H1 (cell line): ENCODE measurements around the gene ZFTA. TPM values are rescaled to one million over a fixed set of nuclear protein-coding genes. Genes with fewer than 3 reads are reported as not detected.

Source experiments
- CTCF ChIA-PET: fragments of 300-600 bp; sonication (Branson Sonifier 250); formaldehyde crosslinking; loops from one replicate; lab custom pipeline; 2021; ENCODE audit not compliant: partially characterized antibody; lab: Charles Lee
- POLR2A ChIA-PET: fragments of 300-600 bp; sonication (Branson Sonifier 250); formaldehyde crosslinking; loops from one replicate; lab custom pipeline; 2021; ENCODE audit warnings: inconsistent platforms; ENCODE audit not compliant: partially characterized antibody; lab: Charles Lee
- DNase-seq, 2 experiments: peaks; one replicate each; pipeline versions ENCODE4 v3.0.0 to v3.0.0-alpha.2; 2010 to 2022; ENCODE audit warnings: low spot score in 2 of 2, low read depth in 1 of 2, mixed read lengths in 1 of 2
- FAIRE-seq: peaks from 2 replicates; lab custom pipeline; 2011; peaks lifted over from hg19 to GRCh38; lab: Jason Lieb, UNC
- H2AFZ ChIP-seq: 2 replicates; pipeline ENCODE4 v1.8.1; 2012; ENCODE audit warnings: low read length, inconsistent platforms
- H2AK5ac ChIP-seq: 2 replicates; pipeline ENCODE4 v1.6.1; 2013; ENCODE audit warnings: low read depth, low read length
- H2BK120ac ChIP-seq: replicated peaks from 2 replicates; pipeline ENCODE3; 2013; ENCODE audit warnings: low read depth, low read length, inconsistent platforms
- H2BK12ac ChIP-seq: 2 replicates; pipeline ENCODE4 v1.6.1; 2013; ENCODE audit warnings: low read depth, low read length
- H2BK15ac ChIP-seq: 2 replicates; pipeline ENCODE4 v1.6.1; 2013; ENCODE audit warnings: low read length
- H2BK20ac ChIP-seq: 2 replicates; pipeline ENCODE4 v1.6.1; 2013; ENCODE audit warnings: low read length
- H2BK5ac ChIP-seq: 2 replicates; pipeline ENCODE4 v1.6.1; 2013; ENCODE audit warnings: low read depth, low read length
- H3K14ac ChIP-seq: 2 replicates; pipeline ENCODE4 v1.6.1; 2013; ENCODE audit warnings: inconsistent platforms; ENCODE audit not compliant: insufficient read length
- H3K18ac ChIP-seq: 2 replicates; pipeline ENCODE4 v1.6.1; 2013; ENCODE audit warnings: low read length; ENCODE audit errors: extremely low read depth
- H3K23ac ChIP-seq: 2 replicates; pipeline ENCODE4 v1.6.1; 2013; ENCODE audit warnings: inconsistent platforms; ENCODE audit not compliant: insufficient read length
- H3K23me2 ChIP-seq: 2 replicates; pipeline ENCODE4 v1.6.1; 2013; ENCODE audit warnings: low read depth, low read length
- H3K27ac ChIP-seq: 2 replicates; pipeline ENCODE4 v1.6.1; 2011; ENCODE audit warnings: low read depth, low read length, inconsistent platforms
- H3K27me3 ChIP-seq, 4 experiments: replicated peaks in 1 of 4; 1 replicate in 1 of 4; 2 replicates in 3 of 4; pipeline versions ENCODE4 v1.6.1 to v1.8.1; 2011 to 2013; ENCODE audit warnings: low read length in 3 of 4, mild to moderate bottlenecking in 3 of 4, inconsistent platforms in 2 of 4, mixed read lengths in 2 of 4, moderate library complexity in 1 of 4; ENCODE audit not compliant: control insufficient read depth in 3 of 4, insufficient read depth in 3 of 4; ENCODE audit errors: extremely low read depth in 1 of 4
- H3K36me3 ChIP-seq, 4 experiments: 2 replicates each; pipeline versions ENCODE4 v1.6.1 to v1.8.1; 2011 to 2013; ENCODE audit warnings: mild to moderate bottlenecking in 4 of 4, low read length in 3 of 4, moderate library complexity in 2 of 4, control low read depth in 1 of 4, inconsistent platforms in 1 of 4; ENCODE audit not compliant: insufficient read depth in 4 of 4, control insufficient read depth in 2 of 4
- H3K4ac ChIP-seq: replicated peaks from 2 replicates; pipeline ENCODE3; 2013; ENCODE audit warnings: low read length, low read depth, mixed read lengths, inconsistent platforms; ENCODE audit not compliant: insufficient read length
- H3K4me1 ChIP-seq, 4 experiments: replicated peaks in 1 of 4; 1 replicate in 1 of 4; 2 replicates in 3 of 4; pipeline versions ENCODE4 v1.6.1 to v1.8.1; 2011 to 2013; ENCODE audit warnings: low read length in 3 of 4, inconsistent platforms in 2 of 4, mixed read lengths in 1 of 4; ENCODE audit not compliant: insufficient read depth in 4 of 4, control insufficient read depth in 3 of 4
- H3K4me2 ChIP-seq, 2 experiments: 2 replicates each; pipeline versions ENCODE4 v1.6.1 to v1.8.1; 2011 to 2013; ENCODE audit warnings: low read depth in 2 of 2, low read length in 2 of 2, control low read depth in 1 of 2, inconsistent platforms in 1 of 2, mild to moderate bottlenecking in 1 of 2; ENCODE audit not compliant: insufficient read depth in 1 of 2
- H3K4me3 ChIP-seq, 4 experiments: fragments of 200-600, 300-600 bp in 1 of 4; sonication (generic), shearing (Covaris generic), sonication (Bioruptor Twin) in 1 of 4; 2 replicates each; pipeline versions ENCODE4 v1.5.1 to v1.8.1; 2011 to 2016; ENCODE audit warnings: low read length in 4 of 4, low read depth in 3 of 4, control low read depth in 2 of 4, inconsistent platforms in 2 of 4, mild to moderate bottlenecking in 2 of 4, mixed read lengths in 1 of 4, moderate library complexity in 1 of 4; ENCODE audit not compliant: insufficient read depth in 2 of 4; ENCODE audit errors: extremely low read depth in 1 of 4
- H3K56ac ChIP-seq: replicated peaks from 2 replicates; pipeline ENCODE3; 2013; ENCODE audit warnings: low read depth, mild to moderate bottlenecking, mixed read lengths, low read length, inconsistent platforms; ENCODE audit not compliant: insufficient read length
- H3K79me1 ChIP-seq: 2 replicates; pipeline ENCODE4 v1.6.1; 2013; ENCODE audit warnings: low read depth, low read length, control low read depth
- H3K79me2 ChIP-seq, 2 experiments: 2 replicates each; pipeline versions ENCODE4 v1.6.1 to v1.8.1; 2012 to 2013; ENCODE audit warnings: low read length in 2 of 2, mild to moderate bottlenecking in 2 of 2, inconsistent platforms in 1 of 2; ENCODE audit not compliant: insufficient read depth in 2 of 2, control insufficient read depth in 1 of 2
- H3K9ac ChIP-seq, 4 experiments: replicated peaks in 1 of 4; 1 replicate in 1 of 4; 2 replicates in 3 of 4; pipeline versions ENCODE4 v1.6.1 to v1.8.1; 2011 to 2013; ENCODE audit warnings: low read depth in 3 of 4, low read length in 3 of 4, control low read depth in 2 of 4, mild to moderate bottlenecking in 2 of 4, moderate library complexity in 2 of 4, inconsistent platforms in 1 of 4; ENCODE audit errors: extremely low read depth in 1 of 4
- H3K9me3 ChIP-seq, 2 experiments: 2 replicates each; pipeline versions ENCODE4 v1.6.1 to v1.8.1; 2012 to 2013; ENCODE audit warnings: mild to moderate bottlenecking in 2 of 2, moderate library complexity in 2 of 2, control low read depth in 1 of 2, inconsistent platforms in 1 of 2, low read depth in 1 of 2, low read length in 1 of 2, mixed read lengths in 1 of 2; ENCODE audit not compliant: insufficient read depth in 2 of 2
- H4K20me1 ChIP-seq, 2 experiments: replicated peaks in 1 of 2; 2 replicates each; pipeline versions ENCODE3 to v1.8.1; 2011 to 2013; ENCODE audit warnings: inconsistent platforms in 2 of 2, low read length in 2 of 2, mild to moderate bottlenecking in 1 of 2; ENCODE audit not compliant: insufficient read depth in 2 of 2, control insufficient read depth in 1 of 2
- H4K5ac ChIP-seq: 2 replicates; pipeline ENCODE4 v1.6.1; 2013; ENCODE audit warnings: low read length, low read depth, mixed read lengths, inconsistent platforms; ENCODE audit not compliant: insufficient read length
- H4K8ac ChIP-seq: 2 replicates; pipeline ENCODE4 v1.8.0; 2013; ENCODE audit warnings: mild to moderate bottlenecking, moderate library complexity, low read length, inconsistent platforms; ENCODE audit not compliant: insufficient read depth; ENCODE audit errors: extremely low read depth
- H4K91ac ChIP-seq: replicated peaks from 2 replicates; pipeline ENCODE3; 2013; ENCODE audit warnings: low read length, mixed read lengths, inconsistent platforms; ENCODE audit not compliant: insufficient read length
- ASH2L ChIP-seq: fragments of 200-600, 300-600 bp; sonication (generic); IDR thresholded peaks from one replicate; pipeline ENCODE4 v1.7.1; 2017; ENCODE audit warnings: low read length
- BACH1 ChIP-seq: IDR thresholded peaks from 2 replicates; pipeline ENCODE4 v1.6.1; 2012; ENCODE audit warnings: low read length, improper control_type of control experiment
- CHD2 ChIP-seq: IDR thresholded peaks from 2 replicates; pipeline ENCODE4 v1.6.1; 2012; ENCODE audit warnings: low read length, improper control_type of control experiment
- CTBP2 ChIP-seq: IDR thresholded peaks from 2 replicates; pipeline ENCODE4 v1.7.0; 2011; ENCODE audit warnings: borderline replicate concordance, mild to moderate bottlenecking, moderate library complexity, mixed read lengths, low read length; ENCODE audit not compliant: insufficient read depth, insufficient read length
- CTCF ChIP-seq, 3 experiments: IDR thresholded peaks; 1 replicate in 2 of 3; 2 replicates in 1 of 3; pipeline versions ENCODE4 v1.5.1 to v1.6.1; 2011; ENCODE audit warnings: low read length in 3 of 3, mild to moderate bottlenecking in 3 of 3, inconsistent platforms in 2 of 3, low read depth in 1 of 3, moderate library complexity in 1 of 3; ENCODE audit not compliant: insufficient read depth in 1 of 3; ENCODE audit errors: control extremely low read depth in 1 of 3
- HDAC2 ChIP-seq, 2 experiments: fragments of 300-600 bp in 1 of 2; sonication (generic) in 1 of 2; IDR thresholded peaks; 2 replicates each; pipeline ENCODE4 v1.6.1; 2011 to 2012; ENCODE audit warnings: low read depth in 2 of 2, low read length in 2 of 2, mild to moderate bottlenecking in 2 of 2, moderate library complexity in 2 of 2, borderline replicate concordance in 1 of 2, inconsistent platforms in 1 of 2
- MAFK ChIP-seq: IDR thresholded peaks from 2 replicates; pipeline ENCODE4 v1.6.1; 2012; ENCODE audit warnings: low read depth, mild to moderate bottlenecking, improper control_type of control experiment, low read length
- SP1 ChIP-seq: IDR thresholded peaks from 2 replicates; pipeline ENCODE4 v1.6.1; 2011; ENCODE audit warnings: low read depth, low read length
- SP2 ChIP-seq: IDR thresholded peaks from 2 replicates; pipeline ENCODE4 v1.6.1; 2012; ENCODE audit warnings: mild to moderate bottlenecking, low read length, inconsistent platforms
- TAF1 ChIP-seq: IDR thresholded peaks from 2 replicates; pipeline ENCODE4 v1.6.1; 2011; ENCODE audit warnings: mild to moderate bottlenecking, low read depth, low read length
- WGBS, 2 experiments: shearing (Covaris generic) in 1 of 2; methylation state at CpG; one replicate each; pipeline versions ENCODE4 v1.1.6 to v1.1.7; 2013 to 2015; ENCODE audit warnings: low lambda C conversion rate in 2 of 2, mixed read lengths in 2 of 2, inconsistent platforms in 1 of 2, low coverage in 1 of 2, missing lambda C conversion rate in 1 of 2; ENCODE audit not compliant: insufficient replicate concordance in 2 of 2, insufficient coverage in 1 of 2, insufficient read length in 1 of 2; ENCODE audit errors: extremely low coverage in 1 of 2, missing lambda C conversion rate in 1 of 2; 5-methylcytosine and 5-hydroxymethylcytosine counted together
- polyA plus RNA-seq, 7 experiments: library from polyadenylated mRNA; depleted of rRNA in 3 of 7; stranded (reverse) in 5 of 7; unstranded in 2 of 7; fragments of >200 nt in 5 of 7; fragments of 200-250 nt in 2 of 7; gene quantifications; 1 replicate in 5 of 7; 2 replicates in 1 of 7; 4 replicates in 1 of 7; pipeline versions ENCODE4 v1.2.1 to v1.2.3, GENCODE V29; 2011 to 2013; ENCODE audit warnings: missing spikeins in 2 of 7, mixed read lengths in 2 of 7
- total RNA-seq: library from RNA; stranded (reverse); fragmentation: NEBNext Ultra II Directional; extraction: Animal tissue kit (Norgen Biotek cat#: 25700); gene quantifications from 2 replicates; pipeline ENCODE4 v1.2.1, GENCODE V29; 2021

ZFTA gene
- total and polyA plus RNA-seq, 2 of the 8 experiments (the other 6 are each of a cell fraction or from before 2014, with no cell fraction given): 9.5 to 34.0 TPM

- CTCF ChIA-PET: no interaction called here
- Histone ChIP-seq H3K4ac (no peak overlapping the region), H3K56ac (peak overlapping the region; percentile 48), H3K79me1 (peaks cover 3% of the 10 kb centered on the region; the same call in 1 of the 2 replicates), H2BK20ac (no peak overlapping the region), H2BK5ac (0 out of 2 replicates have a peak overlapping the region, but pooled peaks have one; percentile 12), H4K20me1 (peaks cover 13 to 14% of the 10 kb centered on the region in 2 experiments), H3K4me3 (peak overlapping the region; percentile 84 to 96 (median 88)), H4K5ac (no peak overlapping the region), H4K91ac (no peak overlapping the region), H3K4me1 (peaks cover 0 to 31% (median 22%) of the 10 kb centered on the region in 4 experiments; a peak in 6 of 7 replicates), H3K14ac (no peak overlapping the region), H3K36me3 (peaks cover 0 to 39% (median 5%) of the 10 kb centered on the region in 4 experiments; a peak in 4 of 8 replicates), H3K9ac (peak overlapping the region in 3 of 4 experiments; percentile 5 to 45 (median 6); a peak in 2 of 7 replicates), H2BK15ac (no peak overlapping the region; the same call in 1 of the 2 replicates), H3K27ac (no peak overlapping the region), H3K18ac (peak overlapping the region; percentile 42), H3K23ac (no peak overlapping the region), H3K4me2 (peak overlapping the region; percentile 78 to 93), H2AK5ac (0 out of 2 replicates have a peak overlapping the region, but pooled peaks have one; percentile 16), H3K27me3 (no peaks in the 10 kb centered on the region), H3K9me3 (no peaks in the 10 kb centered on the region), H4K8ac (no peak overlapping the region), H2BK120ac (no peak overlapping the region), H3K79me2 (peaks cover 0 to 35% of the 10 kb centered on the region in 2 experiments; a peak in 2 of 4 replicates), H2AFZ (no peak overlapping the region), H2BK12ac (no peak overlapping the region; the same call in 1 of the 2 replicates), H3K23me2 (peaks cover 4% of the 10 kb centered on the region; the same call in 1 of the 2 replicates)
- FAIRE-seq: no peak
- WGBS, 2 experiments: 13% methylated on average over 10 of the region's 10 CpGs; no CpG with 5 or more reads in 1 of the 2 experiments
- DNase-seq: peak in 1 of 2 experiments; percentile 79
- POLR2A ChIA-PET: interaction anchor here (0.9 to 2.6 kb wide), 17 partner anchors 10 to 271 kb away, joined by 3 to 14 read pairs (median 4); partner anchors contain the start of genes ATL3 and RTN3
- no peak for TF ChIP-seq BACH1
- no peak for TF ChIP-seq ASH2L
- no peak for TF ChIP-seq CHD2
- no peak for TF ChIP-seq SP2
- no peak for TF ChIP-seq MAFK
- TF ChIP-seq CTBP2: no peak
- TF ChIP-seq SP1: 0 out of 2 replicates have a peak, but pooled peaks have one; percentile 17
- TF ChIP-seq CTCF (IDR thresholded peaks at IDR 0.05; ENCODE audit: control extremely low read depth in 1 of 3, insufficient read depth in 1 of 3, low read depth in 1 of 3, low read length in 3 of 3): no peak
- no peak for TF ChIP-seq TAF1
- 0 out of 4 replicates have a peak, but pooled peaks of 1 of the 2 experiments have one; percentile 16 for TF ChIP-seq HDAC2 (IDR thresholded peaks at IDR 0.05; ENCODE audit: borderline replicate concordance in 1 of 2, low read depth in 2 of 2, low read length in 2 of 2)
Observed at GRCh38 chr11:63761188-63761587, 7.4 kb downstream of the ZFTA start.
